GM21381 (cell line): ENCODE data around the gene SEMA4G.

ENCODE experiments used
- ATAC-seq: cut with Tn5 transposase; IDR thresholded peaks from one replicate; pipeline ENCODE4 v1.9.1; 2021; ENCODE audit warnings: mild to moderate bottlenecking, moderate library complexity; ENCODE audit not compliant: unreplicated experiment

The SEMA4G gene

GRCh38 chr10:100969187-100970075, at the start of gene SEMA4G:
Gene SEMA4G (plus strand): TSS chr10:100969504. CDS start chr10:100972913, 3,409 bp downstream.
- no peak for ATAC-seq

- ATAC-seq, result no peak
These were observed 45.7 kb upstream of the SEMA4G start for GRCh38 chr10:100923580-100923979.

GRCh38 chr10:100927266-100927665, 42.0 kb upstream of the SEMA4G start:
- ATAC-seq, result no peak

- ATAC-seq, result no peak
These were observed 41.3 kb upstream of the SEMA4G start for GRCh38 chr10:100928039-100928438.

- no peak for ATAC-seq
These were observed 38.9 kb upstream of the SEMA4G start for GRCh38 chr10:100930368-100930767.

GRCh38 chr10:100934084-100934659, 35.1 kb upstream of the SEMA4G start:
- ATAC-seq, result no peak

- no peak for ATAC-seq
These were observed 29.4 kb upstream of the SEMA4G start for GRCh38 chr10:100939763-100940344.

GRCh38 chr10:100942229-100942628, 27.1 kb upstream of the SEMA4G start:
- no peak for ATAC-seq

GRCh38 chr10:100943508-100943907, 25.8 kb upstream of the SEMA4G start:
- no peak for ATAC-seq

GRCh38 chr10:100945754-100946153, 23.6 kb upstream of the SEMA4G start:
- ATAC-seq, result no peak

- ATAC-seq, result no peak
These were observed 20.4 kb upstream of the SEMA4G start for GRCh38 chr10:100948916-100949315.

GRCh38 chr10:100960251-100960650, 9.1 kb upstream of the SEMA4G start:
- ATAC-seq, result no peak

- ATAC-seq, result no peak
These were observed 6.8 kb upstream of the SEMA4G start for GRCh38 chr10:100962351-100963080.

GRCh38 chr10:100963826-100964225, 5.5 kb upstream of the SEMA4G start:
- no peak for ATAC-seq

GRCh38 chr10:100965820-100966219, 3.5 kb upstream of the SEMA4G start:
- no peak for ATAC-seq

- no peak for ATAC-seq
These were observed 2.4 kb upstream of the SEMA4G start for GRCh38 chr10:100966887-100967286.

- ATAC-seq, result no peak
These were observed 2.0 kb upstream of the SEMA4G start for GRCh38 chr10:100967332-100967731.

- ATAC-seq, result no peak
These were observed 1.1 kb upstream of the SEMA4G start for GRCh38 chr10:100968062-100968736.

- ATAC-seq, result no peak
These were observed 479 bp upstream of the SEMA4G start for GRCh38 chr10:100968863-100969186.

GRCh38 chr10:100970076-100970913, 991 bp downstream of the SEMA4G start:
- ATAC-seq, result no peak
